ENCODE results near the gene ZDHHC14.

DNA sequence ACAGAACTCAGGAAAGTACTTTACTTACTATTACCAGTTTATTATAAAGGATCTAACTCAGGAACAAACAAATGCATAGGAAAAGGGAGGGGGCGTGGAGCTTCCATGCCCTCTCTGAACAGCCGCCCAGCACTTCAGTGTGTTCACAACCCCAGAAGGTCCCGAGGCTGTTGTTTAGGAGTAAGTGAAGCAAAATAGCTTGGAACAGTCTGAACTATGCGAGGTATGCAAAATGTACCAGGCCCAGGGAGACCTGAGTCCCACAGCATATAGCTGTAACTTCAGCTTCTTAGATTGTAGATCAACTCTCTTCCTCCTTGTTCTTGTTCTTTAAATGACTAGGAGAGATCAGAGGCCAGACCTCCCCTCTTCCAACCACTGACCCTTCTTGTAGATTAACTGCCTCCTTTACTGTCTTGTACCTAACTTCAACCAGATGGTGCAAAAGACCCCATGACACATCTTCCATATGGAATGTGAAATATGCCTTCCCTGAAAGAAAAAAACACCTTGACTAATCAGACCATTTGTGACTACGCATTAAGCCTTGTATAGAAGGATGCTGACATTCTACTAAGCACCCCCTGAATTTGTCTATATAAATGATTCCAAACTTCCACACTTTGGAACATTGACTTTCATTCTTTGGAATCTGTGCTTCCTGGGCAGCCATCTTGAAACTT is 343.3 kb downstream of the ZDHHC14 start:
- TF ChIP-seq CTCF (IDR thresholded peaks at IDR 0.05; ENCODE audit: low read depth, low read length, poor library complexity, severe bottlenecking) = no peak
- no peak for TF ChIP-seq EZH2phosphoT487 (IDR thresholded peaks at IDR 0.05; ENCODE audit: borderline replicate concordance, low read length)
